Measurements from ENCODE around the gene CHCHD3. TPM values are rescaled to one million over a fixed set of nuclear protein-coding genes. Genes with fewer than 3 reads are reported as not detected.

CHCHD3 gene
- total and polyA plus RNA-seq, 4 donors = 20.1 to 78.0 (median 46.9) TPM

DNA sequence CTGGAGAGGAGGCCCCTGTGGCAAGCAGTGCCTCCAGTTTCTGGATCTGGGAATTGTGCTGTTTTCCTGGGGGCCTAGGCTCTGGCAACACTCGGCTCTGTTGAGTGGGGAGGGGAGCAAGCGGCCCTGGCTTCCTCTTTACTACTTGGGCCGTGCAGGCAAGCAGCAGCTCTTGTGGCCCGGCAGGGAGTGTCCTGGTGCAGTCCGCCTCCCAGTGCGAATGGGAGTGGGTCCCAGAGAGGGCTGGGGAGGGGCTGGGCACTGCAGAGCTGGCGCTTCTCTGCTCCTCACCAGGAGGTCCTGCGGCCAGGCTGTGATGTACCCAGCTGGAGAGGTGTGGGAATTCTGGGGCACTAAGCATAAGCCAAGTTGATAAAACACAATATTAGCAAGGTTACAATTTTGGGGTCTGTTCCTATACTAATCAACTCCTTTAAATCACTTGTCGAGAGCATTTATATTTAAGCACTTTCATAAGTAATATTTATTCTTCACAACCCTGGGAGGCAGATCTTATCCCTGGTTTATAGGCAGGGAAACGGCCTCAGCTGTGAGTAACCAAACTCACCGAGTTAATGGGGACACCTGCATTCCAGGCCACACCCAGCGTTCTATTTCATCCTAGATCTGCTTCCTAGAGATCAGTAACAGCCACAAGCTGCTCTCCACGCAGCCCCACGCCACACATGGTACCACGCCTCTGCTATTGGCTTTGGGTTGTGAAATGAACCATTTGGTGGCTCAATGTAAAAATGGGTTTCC is 322.2 kb downstream of the CHCHD3 start:
- TF ChIP-seq, protein P1, sequence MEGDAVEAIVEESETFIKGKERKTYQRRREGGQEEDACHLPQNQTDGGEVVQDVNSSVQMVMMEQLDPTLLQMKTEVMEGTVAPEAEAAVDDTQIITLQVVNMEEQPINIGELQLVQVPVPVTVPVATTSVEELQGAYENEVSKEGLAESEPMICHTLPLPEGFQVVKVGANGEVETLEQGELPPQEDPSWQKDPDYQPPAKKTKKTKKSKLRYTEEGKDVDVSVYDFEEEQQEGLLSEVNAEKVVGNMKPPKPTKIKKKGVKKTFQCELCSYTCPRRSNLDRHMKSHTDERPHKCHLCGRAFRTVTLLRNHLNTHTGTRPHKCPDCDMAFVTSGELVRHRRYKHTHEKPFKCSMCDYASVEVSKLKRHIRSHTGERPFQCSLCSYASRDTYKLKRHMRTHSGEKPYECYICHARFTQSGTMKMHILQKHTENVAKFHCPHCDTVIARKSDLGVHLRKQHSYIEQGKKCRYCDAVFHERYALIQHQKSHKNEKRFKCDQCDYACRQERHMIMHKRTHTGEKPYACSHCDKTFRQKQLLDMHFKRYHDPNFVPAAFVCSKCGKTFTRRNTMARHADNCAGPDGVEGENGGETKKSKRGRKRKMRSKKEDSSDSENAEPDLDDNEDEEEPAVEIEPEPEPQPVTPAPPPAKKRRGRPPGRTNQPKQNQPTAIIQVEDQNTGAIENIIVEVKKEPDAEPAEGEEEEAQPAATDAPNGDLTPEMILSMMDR (IDR thresholded peaks at IDR 0.05; ENCODE audit: control extremely low read depth, extremely low read depth) = no peak
- no peak for DNase-seq
- 83 to 85% methylated on average over 15 of the region's 15 CpGs for WGBS, 2 donors
- H3K4me3 ChIP-seq = no peak overlapping the region
- no peak for ATAC-seq (ENCODE audit: insufficient read depth, low FRiP score)
- H3K9ac ChIP-seq (ENCODE audit: insufficient read depth in 1 of 2, low read length in 2 of 2) = no peak overlapping the region
- no peak overlapping the region for H3K27ac ChIP-seq (ENCODE audit: low read depth in 1 of 2, low read length in 1 of 2)
- H3K36me3 ChIP-seq (ENCODE audit: control insufficient read depth in 4 of 4, insufficient read depth in 4 of 4, low read length in 4 of 4) = no peaks in the 10 kb centered on the region
- no peaks in the 10 kb centered on the region for H3K9me3 ChIP-seq (ENCODE audit: control insufficient read depth in 4 of 4, insufficient read depth in 3 of 4, low read length in 3 of 4)
- peaks cover 0 to 4% (median 0%) of the 10 kb centered on the region in 5 donors for H3K4me1 ChIP-seq (ENCODE audit: control insufficient read depth in 5 of 5, insufficient read depth in 5 of 5, low read length in 5 of 5)
- no peaks in the 10 kb centered on the region for H3K27me3 ChIP-seq (ENCODE audit: control insufficient read depth in 3 of 3, insufficient read depth in 3 of 3, low read length in 2 of 3)

DNA sequence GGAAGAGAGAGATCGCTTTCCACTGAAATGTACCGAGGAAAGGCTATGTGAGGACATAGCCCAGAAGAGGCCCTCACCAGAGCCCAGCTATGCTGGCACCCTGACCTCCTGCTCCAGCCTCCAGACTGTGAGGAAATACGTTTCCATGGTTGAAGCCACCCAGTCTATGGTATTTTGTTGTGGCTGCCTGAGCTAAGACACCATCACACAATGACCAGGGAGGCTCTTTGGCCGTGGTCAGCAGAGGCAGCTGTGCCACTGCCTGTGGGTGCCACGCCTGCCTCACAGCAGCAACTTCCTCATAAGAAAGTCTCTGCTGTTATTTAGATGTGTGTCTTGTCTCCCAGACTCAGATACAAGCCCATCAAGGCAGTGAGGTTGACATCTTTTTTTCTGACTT is 322.9 kb downstream of the CHCHD3 start:
- Histone ChIP-seq H3K27me3 (ENCODE audit: control insufficient read depth in 3 of 3, insufficient read depth in 3 of 3, low read length in 2 of 3) (no peaks in the 10 kb centered on the region), H3K36me3 (ENCODE audit: control insufficient read depth in 4 of 4, insufficient read depth in 4 of 4, low read length in 4 of 4) (no peaks in the 10 kb centered on the region), H3K4me1 (ENCODE audit: control insufficient read depth in 5 of 5, insufficient read depth in 5 of 5, low read length in 5 of 5) (peaks cover 0 to 4% (median 0%) of the 10 kb centered on the region in 5 donors), H3K9ac (ENCODE audit: insufficient read depth in 1 of 2, low read length in 2 of 2) (no peak overlapping the region), H3K27ac (ENCODE audit: low read depth in 1 of 2, low read length in 1 of 2) (no peak overlapping the region), H3K4me3 (no peak overlapping the region), H3K9me3 (ENCODE audit: control insufficient read depth in 4 of 4, insufficient read depth in 3 of 4, low read length in 3 of 4) (no peaks in the 10 kb centered on the region)
- TF ChIP-seq, protein P1 (IDR thresholded peaks at IDR 0.05; ENCODE audit: control extremely low read depth, extremely low read depth) = no peak
- 76 to 82% methylated on average over 5 of the region's 5 CpGs for WGBS, 2 donors
- ATAC-seq (ENCODE audit: insufficient read depth, low FRiP score) (no peak), DNase-seq (no peak)

DNA sequence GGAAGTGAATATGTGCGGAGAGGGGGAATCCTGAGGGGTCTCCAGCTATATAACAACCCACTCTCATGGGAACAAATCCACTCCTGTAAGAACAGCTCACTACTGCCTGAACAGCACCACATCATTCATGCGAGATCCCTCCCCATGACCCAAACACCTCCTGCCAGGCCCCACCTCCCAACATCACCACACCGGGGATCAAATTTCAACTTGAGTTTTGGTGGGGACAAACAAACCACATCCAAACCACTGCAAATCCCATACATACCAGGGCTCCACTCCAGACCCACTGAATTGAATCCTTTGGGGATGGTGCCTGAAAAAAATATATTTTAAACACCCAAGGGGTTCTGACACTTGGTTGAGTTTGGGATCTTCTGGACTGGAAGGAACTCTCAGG is 324.1 kb downstream of the CHCHD3 start:
- ATAC-seq (ENCODE audit: insufficient read depth, low FRiP score) = no peak
- no peaks in the 10 kb centered on the region for H3K9me3 ChIP-seq (ENCODE audit: control insufficient read depth in 4 of 4, insufficient read depth in 3 of 4, low read length in 3 of 4)
- TF ChIP-seq, protein P1 (IDR thresholded peaks at IDR 0.05; ENCODE audit: control extremely low read depth, extremely low read depth) = no peak
- no peaks in the 10 kb centered on the region for H3K27me3 ChIP-seq (ENCODE audit: control insufficient read depth in 3 of 3, insufficient read depth in 3 of 3, low read length in 2 of 3)
- peaks cover 0 to 4% (median 0%) of the 10 kb centered on the region in 5 donors for H3K4me1 ChIP-seq (ENCODE audit: control insufficient read depth in 5 of 5, insufficient read depth in 5 of 5, low read length in 5 of 5)
- H3K36me3 ChIP-seq (ENCODE audit: control insufficient read depth in 4 of 4, insufficient read depth in 4 of 4, low read length in 4 of 4) = no peaks in the 10 kb centered on the region
- no peak overlapping the region for H3K27ac ChIP-seq (ENCODE audit: low read depth in 1 of 2, low read length in 1 of 2)
- no peak overlapping the region for H3K4me3 ChIP-seq
- no peak overlapping the region for H3K9ac ChIP-seq (ENCODE audit: insufficient read depth in 1 of 2, low read length in 2 of 2)
- 59 to 89% methylated on average over 3 of the region's 3 CpGs for WGBS, 2 donors
- no peak for DNase-seq

Data from lung (tissue), 12 donors.